ENCODE measurements around the gene NAALADL2.

Gene NAALADL2

GRCh38 chr3:175485436-175485835 lies 626.3 kb downstream of the NAALADL2 start:
- no peak for DNase-seq
- TF ChIP-seq, protein P1, sequence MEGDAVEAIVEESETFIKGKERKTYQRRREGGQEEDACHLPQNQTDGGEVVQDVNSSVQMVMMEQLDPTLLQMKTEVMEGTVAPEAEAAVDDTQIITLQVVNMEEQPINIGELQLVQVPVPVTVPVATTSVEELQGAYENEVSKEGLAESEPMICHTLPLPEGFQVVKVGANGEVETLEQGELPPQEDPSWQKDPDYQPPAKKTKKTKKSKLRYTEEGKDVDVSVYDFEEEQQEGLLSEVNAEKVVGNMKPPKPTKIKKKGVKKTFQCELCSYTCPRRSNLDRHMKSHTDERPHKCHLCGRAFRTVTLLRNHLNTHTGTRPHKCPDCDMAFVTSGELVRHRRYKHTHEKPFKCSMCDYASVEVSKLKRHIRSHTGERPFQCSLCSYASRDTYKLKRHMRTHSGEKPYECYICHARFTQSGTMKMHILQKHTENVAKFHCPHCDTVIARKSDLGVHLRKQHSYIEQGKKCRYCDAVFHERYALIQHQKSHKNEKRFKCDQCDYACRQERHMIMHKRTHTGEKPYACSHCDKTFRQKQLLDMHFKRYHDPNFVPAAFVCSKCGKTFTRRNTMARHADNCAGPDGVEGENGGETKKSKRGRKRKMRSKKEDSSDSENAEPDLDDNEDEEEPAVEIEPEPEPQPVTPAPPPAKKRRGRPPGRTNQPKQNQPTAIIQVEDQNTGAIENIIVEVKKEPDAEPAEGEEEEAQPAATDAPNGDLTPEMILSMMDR (IDR thresholded peaks at IDR 0.05; ENCODE audit: low read depth, low read length), result no peak
- Histone ChIP-seq H3K9me3 (no peaks in the 10 kb centered on the region), H3K27me3 (no peaks in the 10 kb centered on the region), H3K4me3 (ENCODE audit: low read depth, low read length) (no peak overlapping the region), H3K4me1 (no peaks in the 10 kb centered on the region), H3K36me3 (no peaks in the 10 kb centered on the region)

GRCh38 chr3:175486255-175486654 lies 627.1 kb downstream of the NAALADL2 start:
- H3K36me3 ChIP-seq, result no peaks in the 10 kb centered on the region
- H3K4me3 ChIP-seq (ENCODE audit: low read depth, low read length), result no peak overlapping the region
- TF ChIP-seq, protein P1 (IDR thresholded peaks at IDR 0.05; ENCODE audit: low read depth, low read length), result no peak
- no peaks in the 10 kb centered on the region for H3K9me3 ChIP-seq
- H3K27me3 ChIP-seq, result no peaks in the 10 kb centered on the region
- no peak for DNase-seq
- H3K4me1 ChIP-seq, result no peaks in the 10 kb centered on the region

DNA sequence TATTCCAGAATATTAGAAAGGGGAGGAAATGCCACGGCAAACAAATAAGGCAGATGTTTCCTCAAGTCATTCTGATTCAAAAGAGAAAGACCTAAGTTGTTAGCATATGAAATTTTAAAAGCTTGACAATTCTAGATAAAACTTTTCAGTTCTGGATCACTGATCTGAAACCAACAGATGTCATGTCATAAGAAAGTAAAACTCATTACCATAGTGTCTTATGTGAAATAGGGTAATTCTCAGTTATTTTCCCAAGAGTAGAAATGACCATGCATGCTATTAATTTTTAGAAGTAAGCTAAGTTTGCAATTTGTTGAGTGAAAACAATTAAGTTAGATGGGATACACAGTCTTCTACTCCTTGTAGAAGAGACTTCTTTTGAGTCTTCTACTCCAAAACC lies 630.3 kb downstream of the NAALADL2 start:
- Histone ChIP-seq H3K4me1 (no peaks in the 10 kb centered on the region), H3K9me3 (no peaks in the 10 kb centered on the region), H3K36me3 (no peaks in the 10 kb centered on the region), H3K4me3 (ENCODE audit: low read depth, low read length) (no peak overlapping the region), H3K27me3 (no peaks in the 10 kb centered on the region)
- TF ChIP-seq, protein P1 (IDR thresholded peaks at IDR 0.05; ENCODE audit: low read depth, low read length), result no peak
- DNase-seq, result no peak

DNA sequence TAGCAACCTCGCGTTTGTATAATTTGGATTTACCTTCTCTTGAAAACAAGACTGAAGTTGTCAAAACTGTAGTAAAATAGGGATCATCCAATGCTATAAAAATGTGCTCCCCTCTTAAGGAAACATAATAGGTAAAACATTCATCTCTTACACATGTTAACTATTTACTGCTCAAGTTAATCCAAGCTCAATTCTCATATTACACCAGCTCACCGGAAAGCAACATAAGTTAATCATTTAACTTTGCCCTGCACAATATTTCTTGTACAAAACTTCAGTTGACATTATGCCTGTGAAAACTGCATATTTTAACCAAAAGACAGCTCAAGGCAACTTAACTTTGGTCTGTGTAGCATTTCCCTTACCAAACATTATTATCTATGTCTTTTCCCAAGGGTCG lies 634.2 kb downstream of the NAALADL2 start:
- H3K9me3 ChIP-seq, result no peaks in the 10 kb centered on the region
- TF ChIP-seq, protein P1 (IDR thresholded peaks at IDR 0.05; ENCODE audit: low read depth, low read length), result no peak
- no peak overlapping the region for H3K4me3 ChIP-seq (ENCODE audit: low read depth, low read length)
- no peaks in the 10 kb centered on the region for H3K4me1 ChIP-seq
- no peak for DNase-seq
- no peaks in the 10 kb centered on the region for H3K27me3 ChIP-seq
- H3K36me3 ChIP-seq, result no peaks in the 10 kb centered on the region

DNA sequence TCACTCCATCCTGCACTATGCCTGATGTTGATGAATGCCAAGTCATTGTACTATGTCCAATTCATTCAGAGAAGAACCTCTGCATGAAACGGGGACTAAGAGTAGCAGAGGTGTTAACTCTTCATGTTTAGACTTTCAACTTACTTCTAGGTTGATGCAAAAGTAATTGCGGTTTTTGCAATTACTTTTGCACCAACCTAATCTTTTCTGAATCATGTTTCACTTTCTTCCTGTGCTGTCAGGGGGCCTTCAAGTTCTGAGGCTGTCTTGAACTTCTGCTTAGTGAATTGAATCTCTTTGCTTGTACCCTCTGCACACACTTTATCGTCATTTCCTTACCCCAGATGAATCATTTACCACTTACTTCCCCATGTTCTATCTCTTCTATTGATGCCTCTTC lies 636.2 kb downstream of the NAALADL2 start:
- H3K9me3 ChIP-seq, result no peaks in the 10 kb centered on the region
- no peak for DNase-seq
- TF ChIP-seq, protein P1 (IDR thresholded peaks at IDR 0.05; ENCODE audit: low read depth, low read length), result no peak
- no peak overlapping the region for H3K4me3 ChIP-seq (ENCODE audit: low read depth, low read length)
- H3K27me3 ChIP-seq, result no peaks in the 10 kb centered on the region
- H3K4me1 ChIP-seq, result no peaks in the 10 kb centered on the region
- no peaks in the 10 kb centered on the region for H3K36me3 ChIP-seq

- no peaks in the 10 kb centered on the region for H3K27me3 ChIP-seq
- H3K9me3 ChIP-seq, result no peaks in the 10 kb centered on the region
- TF ChIP-seq, protein P1 (IDR thresholded peaks at IDR 0.05; ENCODE audit: low read depth, low read length), result no peak
- no peak overlapping the region for H3K4me3 ChIP-seq (ENCODE audit: low read depth, low read length)
- DNase-seq, result no peak
- H3K36me3 ChIP-seq, result no peaks in the 10 kb centered on the region
- H3K4me1 ChIP-seq, result no peaks in the 10 kb centered on the region
Measured at GRCh38 chr3:175502155-175502554, 643.0 kb downstream of the NAALADL2 start.
